Stromal cell of bone marrow (primary cell): Measurements from ENCODE around the gene CEACAM6.

Experiments used
- DNase-seq: peaks from one replicate; pipeline ENCODE4 v3.0.0-alpha.2; 2012; ENCODE audit warnings: low read depth

Gene CEACAM6

DNA sequence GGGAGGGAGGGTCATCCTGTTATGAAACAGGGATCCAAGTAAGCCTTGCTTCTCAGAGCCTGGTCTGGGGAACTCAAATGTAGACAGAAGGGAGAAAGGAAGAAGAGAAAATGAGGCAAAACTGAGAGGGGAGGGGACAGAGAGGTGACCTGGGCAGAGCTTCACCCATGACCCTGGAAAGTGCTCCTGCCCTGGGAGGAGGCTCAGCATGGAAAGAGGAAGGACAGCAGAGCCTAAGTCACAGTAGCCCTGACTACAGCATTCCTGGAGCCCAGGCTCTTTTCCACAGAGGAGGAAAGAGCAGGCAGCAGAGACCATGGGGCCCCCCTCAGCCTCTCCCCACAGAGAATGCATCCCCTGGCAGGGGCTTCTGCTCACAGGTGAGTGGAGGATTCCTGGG is 41.0 kb downstream of the CEACAM6 start, which contains the start of gene CEACAM3:
Gene CEACAM3, plus strand, starts transcription at position 226 of the 400 bp plus-strand sequence. Its CDS starts 91 bp downstream, at position 317.
- DNase-seq = no peak

DNA sequence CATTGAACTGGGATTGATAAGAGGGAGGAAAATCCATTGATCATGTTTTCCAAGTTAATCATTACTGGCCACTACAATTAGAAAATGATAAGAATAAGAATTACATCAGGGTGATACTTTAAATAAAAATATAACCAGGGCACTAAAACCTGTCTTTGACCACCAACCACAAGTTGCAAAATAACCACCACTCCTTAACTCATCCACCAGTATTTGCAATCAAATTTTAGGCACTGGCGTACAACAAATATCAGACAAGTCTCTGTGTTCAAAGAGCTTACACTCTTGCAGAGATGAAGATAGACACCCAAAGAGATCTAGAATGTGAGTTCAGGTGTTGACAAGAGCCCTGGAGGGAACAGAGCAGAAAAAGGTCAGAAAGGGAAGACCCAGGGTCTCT is 41.6 kb downstream of the CEACAM6 start:
- DNase-seq = no peak

DNA sequence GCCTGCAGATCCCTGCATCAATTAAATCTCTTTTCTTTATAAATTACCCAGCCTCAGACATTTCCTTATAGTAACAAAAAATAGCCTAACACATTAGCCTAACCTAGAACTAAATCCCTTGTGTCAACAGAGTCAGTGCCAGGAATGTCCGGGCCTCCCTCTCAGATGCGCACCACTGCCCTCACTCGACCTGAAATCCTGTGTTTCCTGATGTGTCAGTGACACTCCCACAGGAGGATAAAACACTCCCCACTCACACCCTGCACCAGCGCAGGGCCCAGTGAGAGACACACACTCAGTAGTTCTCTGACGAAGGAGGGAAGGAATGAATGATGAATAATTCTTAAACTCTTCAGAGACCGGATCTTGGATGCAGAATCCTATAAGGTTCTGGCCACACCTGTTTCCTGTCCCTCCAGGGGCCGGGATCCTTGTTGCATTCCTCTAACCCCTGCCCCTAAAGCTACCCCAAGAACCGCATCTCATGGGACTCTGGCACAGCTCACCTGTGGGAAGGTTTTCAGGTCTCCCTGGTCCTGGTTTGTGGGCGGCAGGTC is 44.2 kb downstream of the CEACAM6 start:
- no peak for DNase-seq

DNA sequence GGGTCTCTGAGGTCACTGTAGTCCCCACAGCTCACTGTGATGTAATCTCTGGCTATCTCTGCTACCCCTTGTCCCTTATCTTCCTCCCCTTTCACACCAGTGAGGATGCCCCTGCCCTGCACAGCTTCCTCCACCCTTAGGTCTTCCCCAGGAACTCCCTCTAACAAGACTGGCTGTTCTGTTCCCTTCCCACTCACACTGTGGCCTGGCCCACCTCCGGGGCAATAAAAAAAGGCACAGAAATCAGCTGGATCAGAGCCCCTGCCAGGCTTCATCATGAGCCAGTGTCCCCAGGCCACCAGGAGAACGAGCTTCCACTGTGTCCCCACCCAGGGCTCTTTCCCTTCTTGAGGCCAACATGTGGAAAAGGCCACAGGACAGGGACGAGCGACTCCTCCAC is 45.7 kb downstream of the CEACAM6 start:
- no peak for DNase-seq

DNA sequence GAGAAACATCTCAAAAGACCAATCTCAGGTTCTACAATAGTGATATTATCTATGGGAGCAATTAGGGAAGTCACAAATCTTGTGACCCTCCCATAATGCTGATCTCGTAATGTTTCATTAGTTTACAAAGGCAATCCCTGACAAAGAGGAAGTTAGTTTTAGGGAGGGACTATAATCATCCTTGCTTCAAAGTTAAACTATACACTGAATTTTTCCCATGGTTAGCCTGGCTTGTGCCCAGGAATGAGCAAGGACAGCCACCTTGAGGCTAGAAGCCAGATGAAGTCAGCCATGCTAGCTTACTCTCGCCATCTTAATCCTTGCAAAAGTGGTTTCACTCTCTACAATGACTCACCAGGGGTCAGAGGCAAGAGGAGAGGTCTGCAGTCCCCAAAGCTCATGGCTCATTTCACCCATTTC is 46.5 kb downstream of the CEACAM6 start:
- no peak for DNase-seq

DNA sequence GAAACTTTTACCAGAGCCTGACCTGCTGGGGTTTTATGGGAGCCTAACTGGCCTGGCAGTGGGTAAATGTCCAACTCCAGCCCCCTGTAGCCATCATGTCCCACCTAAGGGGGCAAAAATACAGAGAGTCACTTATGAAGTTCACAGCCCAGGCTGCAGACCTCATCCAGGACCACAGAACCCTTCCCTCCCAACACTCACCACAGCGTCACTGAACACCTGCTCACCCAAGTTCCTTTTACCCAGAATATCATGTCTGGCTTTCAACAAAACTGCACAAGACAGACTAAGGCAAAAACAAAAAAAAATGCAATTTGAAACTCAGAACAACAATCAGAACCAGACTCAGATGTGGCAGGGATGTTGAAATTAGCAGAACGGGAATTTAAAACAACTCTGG is 47.4 kb downstream of the CEACAM6 start:
- DNase-seq = no peak

DNA sequence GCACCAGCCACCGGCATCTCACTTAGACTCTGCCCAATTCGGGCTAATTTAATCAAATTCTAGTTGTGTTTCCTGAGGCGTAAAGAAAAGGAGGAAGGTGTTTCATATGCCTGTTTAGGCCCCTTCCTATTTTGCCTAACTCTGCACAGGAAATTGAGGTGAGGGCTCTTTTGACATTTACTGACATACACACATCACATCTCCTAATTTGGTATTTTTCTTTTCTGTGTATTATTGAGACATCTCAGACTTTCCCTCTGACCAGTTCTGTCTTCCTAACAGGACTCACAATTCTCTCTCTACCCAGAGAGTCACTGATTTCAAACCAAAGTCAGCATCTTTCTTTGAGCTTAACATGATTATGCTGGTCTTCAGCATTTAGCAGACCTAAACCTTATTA is 49.0 kb downstream of the CEACAM6 start:
- no peak for DNase-seq

DNA sequence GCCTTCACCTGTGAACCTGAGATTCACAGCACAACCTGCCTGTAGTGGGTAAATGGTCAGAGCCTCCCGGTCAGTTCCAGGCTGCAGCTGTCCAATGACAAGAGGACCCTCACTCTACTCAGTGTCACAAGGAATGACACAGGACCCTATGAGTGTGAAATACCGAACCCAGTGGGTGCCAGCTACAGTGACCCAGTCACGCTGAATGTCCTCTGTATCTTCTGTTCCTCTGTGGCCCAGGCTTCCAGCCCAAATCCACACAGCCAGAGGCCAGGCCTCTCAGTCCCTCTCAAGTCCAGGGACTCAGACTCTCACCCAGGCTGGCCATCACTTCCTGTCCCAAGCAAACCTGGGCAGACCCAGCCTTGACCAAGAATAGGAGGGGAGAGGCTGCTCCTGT is 51.8 kb downstream of the CEACAM6 start:
- DNase-seq = no peak

DNA sequence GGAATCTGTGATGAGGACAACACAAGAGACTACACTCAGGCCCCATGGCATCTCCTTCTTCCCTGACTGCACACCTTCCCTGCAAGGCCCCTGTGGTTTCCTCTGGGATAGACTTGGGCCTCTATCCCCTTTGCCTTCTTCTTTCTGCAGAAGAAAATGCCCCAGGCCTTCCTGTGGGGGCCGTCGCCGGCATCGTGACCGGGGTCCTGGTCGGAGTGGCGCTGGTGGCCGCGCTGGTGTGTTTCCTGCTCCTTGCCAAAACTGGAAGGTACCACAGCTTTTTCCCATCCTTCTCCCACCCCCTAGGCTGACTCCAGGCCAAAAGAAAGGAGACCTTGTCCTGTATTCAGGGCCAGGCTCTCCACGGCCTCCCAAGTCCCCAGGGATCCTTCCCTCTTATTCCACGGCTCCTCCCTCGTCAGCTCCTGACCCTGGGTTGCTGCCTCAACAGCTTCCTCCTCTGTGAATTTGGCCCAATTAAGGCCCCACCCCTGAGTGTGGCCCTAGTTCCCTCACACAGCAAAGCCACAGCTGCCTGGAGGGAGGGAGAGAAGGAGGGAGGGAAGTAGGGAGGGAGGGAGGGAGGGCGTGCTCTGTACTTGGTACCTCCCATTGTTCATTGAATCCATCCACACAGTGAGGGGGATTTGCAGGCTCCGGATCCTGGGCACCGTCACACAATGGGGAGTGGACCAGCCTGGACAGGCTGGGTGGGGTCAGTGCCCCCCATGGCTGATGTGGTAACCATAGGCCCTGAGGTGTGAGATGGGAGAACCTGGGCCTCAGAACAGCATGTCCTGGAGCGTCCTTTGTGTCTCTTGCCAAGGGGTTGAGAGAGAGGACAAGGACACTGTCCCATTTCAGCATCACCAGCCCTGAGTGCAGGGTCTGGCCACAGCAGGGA is 53.6 kb downstream of the CEACAM6 start:
- DNase-seq = no peak

DNA sequence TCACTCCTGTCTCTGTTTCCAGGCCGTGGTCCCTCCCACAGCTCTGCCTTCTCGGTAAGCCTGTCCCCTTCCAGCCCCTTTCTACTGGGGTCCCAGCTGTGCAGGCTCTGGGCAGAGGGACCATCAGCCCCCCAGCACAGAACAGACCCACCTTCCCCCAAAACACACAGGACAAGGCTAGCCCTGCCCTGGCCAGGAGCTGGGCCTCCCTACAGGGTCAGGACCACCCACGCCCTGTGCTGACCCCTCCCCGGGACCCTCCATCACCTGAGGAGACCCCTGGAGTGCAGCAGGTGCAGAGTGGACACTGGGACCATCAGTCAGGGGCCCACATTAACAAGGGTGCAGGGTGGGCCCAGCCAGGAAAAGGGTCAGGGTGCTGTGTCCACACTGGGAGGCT is 55.0 kb downstream of the CEACAM6 start:
- no peak for DNase-seq

DNA sequence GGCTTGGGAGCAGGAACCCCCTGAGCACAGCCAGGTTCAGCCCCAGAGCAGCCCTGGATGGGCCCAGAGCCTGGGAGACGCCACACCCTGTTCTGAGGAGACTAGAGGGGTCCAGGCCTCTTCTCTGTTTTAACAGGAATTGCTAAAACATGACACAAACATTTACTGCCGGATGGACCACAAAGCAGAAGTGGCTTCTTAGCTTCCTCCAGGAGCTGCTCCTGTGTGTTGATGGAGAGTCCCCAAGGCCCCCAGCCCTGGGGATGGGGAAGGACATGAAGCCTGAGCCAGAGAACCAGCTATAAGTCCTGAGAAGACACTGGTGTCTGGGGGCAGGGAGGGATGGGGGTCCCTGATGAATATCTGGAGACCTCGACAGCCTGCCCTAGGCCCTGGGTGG is 55.7 kb downstream of the CEACAM6 start:
- DNase-seq = no peak

DNA sequence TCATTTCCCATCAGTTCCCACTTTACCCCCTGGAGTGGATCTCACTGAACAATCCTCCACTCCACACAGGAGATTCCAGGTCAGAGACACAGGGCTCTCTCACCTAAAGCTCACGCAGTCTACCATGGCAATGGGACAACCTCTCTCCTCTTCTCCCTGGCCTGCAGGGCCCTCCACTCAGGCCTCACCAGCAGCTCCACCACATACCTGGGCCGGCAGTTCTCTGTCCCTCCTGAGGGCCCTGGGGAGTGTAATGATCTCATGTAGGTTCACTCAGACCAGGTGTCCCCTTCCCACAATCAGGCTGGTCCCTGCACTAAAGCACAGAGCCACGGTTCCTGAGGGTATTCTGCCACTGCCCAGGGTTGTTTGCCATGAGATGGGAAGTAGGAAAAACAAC is 56.7 kb downstream of the CEACAM6 start:
- no peak for DNase-seq

DNA sequence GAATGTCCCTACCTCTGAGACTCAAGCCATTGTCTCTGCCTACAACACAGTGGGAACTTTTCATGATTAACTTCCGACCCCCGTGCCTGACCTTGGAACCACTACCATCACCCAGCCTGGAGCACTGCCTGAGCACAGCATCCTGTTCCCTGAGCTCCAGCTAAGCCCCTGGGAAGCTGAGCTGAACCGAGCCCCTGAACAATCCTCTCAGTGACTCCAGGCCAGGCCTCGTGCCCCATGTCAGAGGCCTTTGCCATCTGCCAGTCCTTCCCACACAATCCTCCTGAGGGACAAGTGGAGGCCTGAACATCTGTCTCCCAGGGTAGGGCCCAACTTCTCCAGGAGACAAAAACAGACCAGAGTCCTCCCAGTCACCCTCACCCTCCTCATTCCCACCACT is 58.6 kb downstream of the CEACAM6 start:
- DNase-seq = no peak

DNA sequence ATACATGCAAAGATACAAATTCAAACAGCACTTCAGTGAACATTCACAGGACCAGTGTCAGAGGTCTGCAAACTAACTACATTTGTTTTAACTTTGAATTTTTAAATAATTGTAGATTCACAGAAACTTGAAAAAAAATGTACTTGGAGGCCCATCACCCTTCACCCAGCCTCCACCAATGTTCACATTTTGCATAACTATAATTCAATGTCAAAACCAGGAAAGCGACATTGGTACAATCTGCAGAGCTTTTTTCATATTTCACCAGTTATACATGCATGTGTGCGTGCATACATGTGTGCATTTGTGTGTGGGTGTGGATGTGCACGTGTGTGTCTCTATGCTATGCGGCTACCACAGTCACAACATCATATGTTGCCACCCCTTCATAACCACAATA is 60.0 kb downstream of the CEACAM6 start:
- DNase-seq = no peak

DNA sequence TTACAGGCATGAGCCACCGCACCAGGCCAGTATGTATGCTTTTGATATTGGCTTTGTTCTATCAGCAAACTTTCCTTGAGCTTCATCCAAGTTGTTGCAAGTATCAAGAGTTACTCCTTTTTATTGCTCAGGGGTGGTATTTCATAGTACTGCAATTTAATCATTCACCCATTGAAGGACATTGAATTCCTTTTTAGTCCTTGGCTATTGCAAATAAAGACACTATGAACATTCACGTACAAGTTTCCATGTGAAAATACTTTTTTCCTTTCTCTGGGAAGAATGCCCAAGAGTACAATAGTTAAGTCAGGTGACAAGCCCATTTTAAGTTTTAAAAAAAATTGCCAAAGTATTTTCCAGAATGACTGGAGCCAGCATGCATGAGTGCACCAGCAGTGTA is 61.4 kb downstream of the CEACAM6 start:
- DNase-seq = no peak

DNA sequence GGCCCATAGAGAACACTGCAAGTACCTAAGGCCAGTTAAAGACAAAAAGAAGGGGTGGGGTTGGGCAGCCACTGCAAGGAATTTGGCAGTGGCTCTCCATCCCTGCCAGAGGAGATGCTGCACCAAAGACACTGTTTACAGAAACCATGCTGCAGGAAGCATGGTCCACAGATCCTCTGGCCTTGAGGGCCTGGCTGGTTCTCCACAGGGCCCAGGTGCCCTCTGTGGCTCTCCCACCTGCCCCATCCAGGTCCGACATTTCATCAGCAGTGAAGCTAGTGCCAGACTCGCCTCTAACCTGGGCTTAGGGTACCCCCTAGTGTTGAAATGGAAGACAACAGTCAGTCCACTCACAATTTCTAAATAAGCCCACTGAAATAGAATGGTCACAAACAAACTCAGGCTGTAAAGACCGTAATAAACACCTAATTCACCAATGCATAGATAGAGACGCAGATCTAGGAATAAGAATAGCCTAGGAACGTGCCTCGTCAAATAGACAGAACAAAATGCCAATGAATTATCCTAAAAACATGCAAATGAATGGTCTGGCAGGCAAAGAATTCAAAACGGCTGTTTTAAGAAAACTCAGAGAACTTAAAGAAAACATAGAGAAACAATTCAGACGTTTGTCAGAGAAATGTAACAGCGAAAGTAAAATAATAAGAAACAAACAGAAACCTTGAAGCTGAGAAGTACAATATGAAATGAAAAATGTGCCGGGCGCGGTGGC is 65.8 kb downstream of the CEACAM6 start:
- DNase-seq = no peak
